ENCODE measurements around the gene NPEPL1. TPM values are rescaled to one million over a fixed set of nuclear protein-coding genes. Genes with fewer than 3 reads are reported as not detected.
A peak's percentile ranks its signal among the peaks of the same experiment; 100 is the strongest.
"Not testable (repeated sequence)": the region's sequence is repeated elsewhere in the genome, so short reads cannot be mapped to it uniquely, and the experiment has no call there.

NPEPL1 gene, protein sequence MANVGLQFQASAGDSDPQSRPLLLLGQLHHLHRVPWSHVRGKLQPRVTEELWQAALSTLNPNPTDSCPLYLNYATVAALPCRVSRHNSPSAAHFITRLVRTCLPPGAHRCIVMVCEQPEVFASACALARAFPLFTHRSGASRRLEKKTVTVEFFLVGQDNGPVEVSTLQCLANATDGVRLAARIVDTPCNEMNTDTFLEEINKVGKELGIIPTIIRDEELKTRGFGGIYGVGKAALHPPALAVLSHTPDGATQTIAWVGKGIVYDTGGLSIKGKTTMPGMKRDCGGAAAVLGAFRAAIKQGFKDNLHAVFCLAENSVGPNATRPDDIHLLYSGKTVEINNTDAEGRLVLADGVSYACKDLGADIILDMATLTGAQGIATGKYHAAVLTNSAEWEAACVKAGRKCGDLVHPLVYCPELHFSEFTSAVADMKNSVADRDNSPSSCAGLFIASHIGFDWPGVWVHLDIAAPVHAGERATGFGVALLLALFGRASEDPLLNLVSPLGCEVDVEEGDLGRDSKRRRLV
- 10 to 100 TPM; 12.2 to 14.1 TPM for total RNA-seq

DNA sequence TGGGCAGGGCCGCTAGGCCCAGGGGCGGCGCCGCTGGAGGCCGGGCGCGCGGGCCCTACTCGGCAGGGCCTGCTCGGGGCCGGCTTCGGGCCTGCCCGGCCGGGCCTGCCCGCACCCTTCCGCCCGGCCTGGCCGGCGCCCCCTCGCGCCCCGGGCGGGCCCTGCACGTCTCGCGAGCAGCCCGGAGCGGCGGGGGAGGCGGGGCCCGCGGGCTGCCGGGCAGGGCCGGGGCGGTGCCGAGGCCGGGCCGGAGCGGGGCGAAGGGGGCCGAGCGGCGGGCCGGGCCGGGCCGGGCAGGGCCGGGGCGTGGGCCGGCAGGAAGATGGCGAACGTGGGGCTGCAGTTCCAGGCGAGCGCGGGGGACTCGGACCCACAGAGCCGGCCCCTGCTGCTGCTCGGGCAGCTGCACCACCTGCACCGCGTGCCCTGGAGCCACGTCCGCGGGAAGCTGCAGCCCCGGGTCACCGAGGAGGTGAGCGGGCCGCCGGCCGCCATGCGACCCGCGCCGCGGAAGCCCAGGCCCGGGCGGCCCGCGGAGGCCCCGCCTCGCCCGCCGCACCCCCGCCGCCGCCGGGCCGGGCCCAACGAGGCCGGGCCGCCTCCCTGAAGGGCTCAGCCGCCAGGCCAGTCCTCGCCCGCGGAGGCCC, at the start of gene NPEPL1:
TSS of gene NPEPL1 (plus strand) at position 222 of the 647 bp plus-strand sequence. CDS start at position 323, 101 bp downstream.
- peak; percentile 58 for DNase-seq (ENCODE audit: low spot score)
- Histone ChIP-seq H3K27me3 (no peaks in the 10 kb centered on the region), H3K36me3 (peaks cover 17% of the 10 kb centered on the region), H3K4me1 (peaks cover 0 to 31% of the 10 kb centered on the region in 2 donors), H3K9me3 (no peaks in the 10 kb centered on the region), H3K27ac (peak within 1 kb of the TSS; percentile 83 to 91), H3K4me3 (peak within 1 kb of the TSS; percentile 56 to 59)
- TF ChIP-seq, protein P1, sequence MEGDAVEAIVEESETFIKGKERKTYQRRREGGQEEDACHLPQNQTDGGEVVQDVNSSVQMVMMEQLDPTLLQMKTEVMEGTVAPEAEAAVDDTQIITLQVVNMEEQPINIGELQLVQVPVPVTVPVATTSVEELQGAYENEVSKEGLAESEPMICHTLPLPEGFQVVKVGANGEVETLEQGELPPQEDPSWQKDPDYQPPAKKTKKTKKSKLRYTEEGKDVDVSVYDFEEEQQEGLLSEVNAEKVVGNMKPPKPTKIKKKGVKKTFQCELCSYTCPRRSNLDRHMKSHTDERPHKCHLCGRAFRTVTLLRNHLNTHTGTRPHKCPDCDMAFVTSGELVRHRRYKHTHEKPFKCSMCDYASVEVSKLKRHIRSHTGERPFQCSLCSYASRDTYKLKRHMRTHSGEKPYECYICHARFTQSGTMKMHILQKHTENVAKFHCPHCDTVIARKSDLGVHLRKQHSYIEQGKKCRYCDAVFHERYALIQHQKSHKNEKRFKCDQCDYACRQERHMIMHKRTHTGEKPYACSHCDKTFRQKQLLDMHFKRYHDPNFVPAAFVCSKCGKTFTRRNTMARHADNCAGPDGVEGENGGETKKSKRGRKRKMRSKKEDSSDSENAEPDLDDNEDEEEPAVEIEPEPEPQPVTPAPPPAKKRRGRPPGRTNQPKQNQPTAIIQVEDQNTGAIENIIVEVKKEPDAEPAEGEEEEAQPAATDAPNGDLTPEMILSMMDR (IDR thresholded peaks at IDR 0.05) = no peak

DNA sequence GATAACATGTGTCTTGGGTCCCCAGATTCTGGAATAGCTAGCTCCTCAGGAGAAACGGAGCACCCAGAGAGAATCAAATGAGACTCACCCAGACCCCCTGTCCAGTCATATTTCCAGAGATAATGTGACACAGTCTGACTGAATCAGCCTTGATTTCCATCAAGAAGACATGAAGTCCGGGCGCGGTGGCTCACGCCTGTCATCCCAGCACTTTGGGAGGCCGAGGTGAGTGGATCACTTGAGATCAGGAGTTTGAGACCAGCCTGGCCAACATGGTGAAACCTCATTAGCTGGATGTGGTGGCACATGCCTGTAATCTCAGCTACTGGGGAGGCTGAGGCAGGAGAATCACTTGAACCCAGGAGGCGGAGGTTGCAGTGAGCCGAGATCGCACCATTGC, 49.7 kb upstream of the NPEPL1 start:
- not testable (repeated sequence) for H3K4me3 ChIP-seq; H3K27ac ChIP-seq; H3K36me3 ChIP-seq; DNase-seq (ENCODE audit: low spot score); H3K27me3 ChIP-seq; H3K4me1 ChIP-seq; H3K9me3 ChIP-seq

DNA sequence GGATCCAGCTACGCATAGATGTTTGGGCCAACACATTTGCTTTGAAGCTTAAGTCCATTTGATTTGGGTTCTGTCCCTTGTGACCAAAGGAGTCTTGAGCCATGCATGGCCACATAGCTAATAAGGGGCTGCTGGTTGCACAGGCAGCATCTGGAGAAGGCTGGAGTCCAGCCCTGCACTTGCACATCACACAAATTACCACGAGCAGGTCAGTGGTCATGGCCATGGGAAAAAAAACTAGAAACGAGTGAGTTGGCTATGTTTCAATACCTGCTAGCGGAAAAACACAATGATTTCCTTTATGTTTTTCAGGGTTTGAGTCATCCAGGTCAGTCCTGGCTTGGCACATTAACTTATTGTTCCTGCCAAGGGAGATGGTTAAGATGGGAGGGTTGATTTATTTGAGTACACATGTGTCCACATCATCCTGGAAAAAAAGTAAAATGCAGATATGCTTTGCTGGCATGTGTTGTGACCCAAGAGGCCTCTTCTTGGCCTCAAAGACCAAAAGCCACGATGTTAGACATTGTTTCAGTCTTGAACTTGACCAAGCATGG, 47.1 kb upstream of the NPEPL1 start:
- H3K27ac ChIP-seq = no peak overlapping the region
- H3K4me1 ChIP-seq = peaks cover 0 to 10% of the 10 kb centered on the region in 2 donors
- no peak overlapping the region for H3K4me3 ChIP-seq

DNA sequence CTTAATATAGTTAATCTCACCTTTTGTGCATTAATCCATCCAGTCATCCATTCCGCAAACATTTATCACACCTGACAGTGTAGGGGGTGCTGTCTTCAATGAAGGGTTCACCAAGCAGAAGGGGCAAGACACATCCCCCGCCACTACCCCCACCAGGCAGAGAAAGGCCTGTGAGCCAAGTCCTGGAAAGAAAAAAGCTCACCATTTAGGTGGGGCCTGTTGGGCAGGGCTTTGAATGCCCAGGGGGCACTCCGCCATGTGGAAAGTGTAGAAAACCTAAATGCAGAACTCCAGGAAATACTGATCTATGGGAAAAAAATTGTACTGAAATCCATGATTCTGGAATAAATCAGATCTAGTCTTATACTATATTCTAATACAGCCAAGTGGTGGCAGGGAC, 46.3 kb upstream of the NPEPL1 start:
- TF ChIP-seq, protein P1 (IDR thresholded peaks at IDR 0.05) = no peak
- Histone ChIP-seq H3K27me3 (no peaks in the 10 kb centered on the region), H3K4me1 (peaks cover 0 to 10% of the 10 kb centered on the region in 2 donors), H3K27ac (no peak overlapping the region), H3K9me3 (no peaks in the 10 kb centered on the region), H3K4me3 (no peak overlapping the region), H3K36me3 (no peaks in the 10 kb centered on the region)
- peak; percentile 26 for DNase-seq (ENCODE audit: low spot score)

More for the DNA sequence above, 47.1 kb upstream of the NPEPL1 start:
- Histone ChIP-seq H3K9me3 (no peaks in the 10 kb centered on the region), H3K36me3 (no peaks in the 10 kb centered on the region), H3K27me3 (no peaks in the 10 kb centered on the region)
- TF ChIP-seq, protein P1 (IDR thresholded peaks at IDR 0.05) = no peak
- DNase-seq (ENCODE audit: low spot score) = no peak

DNA sequence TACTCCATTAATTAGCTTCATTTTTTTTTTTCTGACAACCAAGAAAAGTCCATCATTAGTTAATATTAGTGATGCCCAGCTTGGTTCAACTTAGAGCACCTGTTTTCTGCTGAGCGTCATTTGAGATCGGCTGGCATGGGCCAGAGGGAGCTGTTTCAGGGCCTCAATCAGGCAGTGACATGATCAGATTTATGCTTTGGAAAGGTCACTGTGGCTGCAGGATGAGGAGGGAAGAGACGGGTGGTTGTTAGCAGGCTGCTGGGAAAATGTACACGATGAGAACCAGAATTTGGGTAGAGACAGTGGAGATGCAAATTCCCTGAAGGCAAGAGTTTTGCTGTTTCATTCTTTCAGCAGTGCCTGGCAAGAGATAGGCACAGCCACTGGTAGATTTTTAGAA, 45.9 kb upstream of the NPEPL1 start:
- H3K4me3 ChIP-seq = no peak overlapping the region
- no peak for DNase-seq (ENCODE audit: low spot score)
- no peaks in the 10 kb centered on the region for H3K9me3 ChIP-seq
- no peaks in the 10 kb centered on the region for H3K27me3 ChIP-seq
- TF ChIP-seq, protein P1 (IDR thresholded peaks at IDR 0.05) = no peak
- H3K36me3 ChIP-seq = no peaks in the 10 kb centered on the region
- H3K27ac ChIP-seq = no peak overlapping the region
- peaks cover 0 to 10% of the 10 kb centered on the region in 2 donors for H3K4me1 ChIP-seq

All from right atrium auricular region (tissue), 2 donors.